ENCODE measurements around the gene TRAF4.
"Not testable (repeated sequence)": the region's sequence is repeated elsewhere in the genome, so short reads cannot be mapped to it uniquely, and the experiment has no call there.

The TRAF4 gene

GRCh38 chr17:28729950-28730330 lies 13.9 kb upstream of the TRAF4 start:
- DNase-seq (ENCODE audit: low spot score) = no peak

- DNase-seq (ENCODE audit: low spot score) = no peak
These were observed 10.5 kb upstream of the TRAF4 start for GRCh38 chr17:28733346-28733745.

- no peak for DNase-seq (ENCODE audit: low spot score)
These were observed 9.0 kb upstream of the TRAF4 start for GRCh38 chr17:28734712-28735241.

GRCh38 chr17:28735242-28735722 lies 8.5 kb upstream of the TRAF4 start:
- no peak for DNase-seq (ENCODE audit: low spot score)

- not testable (repeated sequence) for DNase-seq (ENCODE audit: low spot score)
These were observed 7.7 kb upstream of the TRAF4 start for GRCh38 chr17:28735913-28736769.

- no peak for DNase-seq (ENCODE audit: low spot score)
These were observed 6.5 kb upstream of the TRAF4 start for GRCh38 chr17:28737316-28737715.

GRCh38 chr17:28737770-28738679 lies 5.8 kb upstream of the TRAF4 start:
- no peak for DNase-seq (ENCODE audit: low spot score)

- no peak for DNase-seq (ENCODE audit: low spot score)
These were observed 5.0 kb upstream of the TRAF4 start for GRCh38 chr17:28738680-28739384.

- no peak for DNase-seq (ENCODE audit: low spot score)
These were observed 3.1 kb upstream of the TRAF4 start for GRCh38 chr17:28740406-28741357.

- no peak for DNase-seq (ENCODE audit: low spot score)
These were observed 2.2 kb upstream of the TRAF4 start for GRCh38 chr17:28741358-28742349.

GRCh38 chr17:28744104-28744971 lies 527 bp downstream of the TRAF4 start:
- peak; percentile 76 for DNase-seq (ENCODE audit: low spot score)

- DNase-seq (ENCODE audit: low spot score) = peak; percentile 68
These were observed 1.4 kb downstream of the TRAF4 start for GRCh38 chr17:28744972-28745785.

GRCh38 chr17:28745786-28746411 lies 2.1 kb downstream of the TRAF4 start:
- DNase-seq (ENCODE audit: low spot score) = no peak

- DNase-seq (ENCODE audit: low spot score) = no peak
These were observed 2.8 kb downstream of the TRAF4 start for GRCh38 chr17:28746611-28747050.

- no peak for DNase-seq (ENCODE audit: low spot score)
These were observed 3.4 kb downstream of the TRAF4 start for GRCh38 chr17:28747051-28747691.

Measured in HuH-7 (cell line).